ENCODE results near the gene C17orf113. TPM values are rescaled to one million over a fixed set of nuclear protein-coding genes. Genes with fewer than 3 reads are reported as not detected.

The C17orf113 gene
- total RNA-seq, 2 donors from 2014 or later = 0.21 to 0.54 TPM

DNA sequence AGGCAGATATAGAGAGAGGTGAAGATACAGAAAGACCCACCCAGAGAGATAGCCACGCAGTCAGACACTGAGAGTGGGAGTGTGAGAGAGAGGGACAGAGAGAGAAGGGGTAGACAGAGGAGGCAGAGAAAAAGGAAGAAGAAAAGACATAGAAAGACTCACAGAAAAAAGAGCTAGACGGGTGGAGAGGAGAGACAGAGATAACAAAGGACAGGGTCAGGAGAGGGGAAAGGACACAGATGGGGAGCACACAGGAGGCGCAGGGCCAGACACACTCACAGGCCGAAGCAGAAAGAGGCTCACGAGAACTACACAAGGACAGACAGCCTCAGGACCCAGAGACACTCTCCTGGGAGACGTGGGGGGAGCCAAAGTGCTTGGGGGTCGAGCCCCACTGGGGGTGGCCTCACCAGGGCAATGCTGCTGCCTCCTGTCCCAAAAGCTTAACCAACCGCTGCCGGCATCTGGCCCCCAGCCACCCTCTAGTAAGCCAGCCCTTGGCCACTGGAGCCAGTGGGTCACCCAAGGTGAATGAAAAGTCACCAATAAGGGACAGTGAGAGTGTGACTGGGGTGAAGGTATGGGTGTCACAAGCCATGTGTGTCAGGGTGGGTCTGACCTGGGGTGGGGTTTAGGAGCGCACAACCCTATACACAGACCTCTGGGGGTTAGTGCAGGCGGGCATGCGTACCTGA lies 44.1 kb upstream of the C17orf113 start:
- TF ChIP-seq, protein P1, sequence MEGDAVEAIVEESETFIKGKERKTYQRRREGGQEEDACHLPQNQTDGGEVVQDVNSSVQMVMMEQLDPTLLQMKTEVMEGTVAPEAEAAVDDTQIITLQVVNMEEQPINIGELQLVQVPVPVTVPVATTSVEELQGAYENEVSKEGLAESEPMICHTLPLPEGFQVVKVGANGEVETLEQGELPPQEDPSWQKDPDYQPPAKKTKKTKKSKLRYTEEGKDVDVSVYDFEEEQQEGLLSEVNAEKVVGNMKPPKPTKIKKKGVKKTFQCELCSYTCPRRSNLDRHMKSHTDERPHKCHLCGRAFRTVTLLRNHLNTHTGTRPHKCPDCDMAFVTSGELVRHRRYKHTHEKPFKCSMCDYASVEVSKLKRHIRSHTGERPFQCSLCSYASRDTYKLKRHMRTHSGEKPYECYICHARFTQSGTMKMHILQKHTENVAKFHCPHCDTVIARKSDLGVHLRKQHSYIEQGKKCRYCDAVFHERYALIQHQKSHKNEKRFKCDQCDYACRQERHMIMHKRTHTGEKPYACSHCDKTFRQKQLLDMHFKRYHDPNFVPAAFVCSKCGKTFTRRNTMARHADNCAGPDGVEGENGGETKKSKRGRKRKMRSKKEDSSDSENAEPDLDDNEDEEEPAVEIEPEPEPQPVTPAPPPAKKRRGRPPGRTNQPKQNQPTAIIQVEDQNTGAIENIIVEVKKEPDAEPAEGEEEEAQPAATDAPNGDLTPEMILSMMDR (IDR thresholded peaks at IDR 0.05) = no peak
- no peak overlapping the region for H3K4me3 ChIP-seq
- ATAC-seq (ENCODE audit: insufficient number of reproducible peaks, low FRiP score, low read depth) (no peak), DNase-seq (ENCODE audit: low spot score) (no peak)
- H3K36me3 ChIP-seq = no peaks in the 10 kb centered on the region
- no peaks in the 10 kb centered on the region for H3K9me3 ChIP-seq
- peaks cover 7% of the 10 kb centered on the region for H3K27me3 ChIP-seq (replicated peaks; ENCODE audit: insufficient read depth)
- H3K4me1 ChIP-seq (ENCODE audit: control insufficient read depth in 1 of 2, low read depth in 2 of 2) = peaks cover 3 to 4% of the 10 kb centered on the region in 2 donors
- H3K27ac ChIP-seq = no peak overlapping the region

DNA sequence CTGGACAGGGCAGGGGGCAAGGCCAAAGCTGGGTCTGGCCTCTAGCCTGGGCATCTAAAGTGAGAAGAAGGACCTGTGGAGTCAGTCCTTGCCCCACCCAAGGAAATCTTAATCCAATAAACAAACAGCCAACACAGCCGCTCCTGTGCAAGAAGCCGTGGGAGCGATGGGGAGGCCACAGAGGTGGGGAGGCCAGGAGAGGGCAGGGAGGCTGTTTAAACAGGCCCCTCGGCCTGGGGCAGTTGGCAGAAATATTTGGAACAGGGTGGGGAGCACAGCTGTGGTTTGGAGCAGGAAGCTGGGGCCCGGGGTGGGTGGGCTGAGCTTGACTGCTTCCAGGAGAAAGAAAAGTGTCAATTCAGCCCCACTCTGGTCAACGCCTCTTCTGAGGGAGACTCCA lies 42.5 kb upstream of the C17orf113 start:
- no peaks in the 10 kb centered on the region for H3K36me3 ChIP-seq
- no peak for DNase-seq (ENCODE audit: low spot score)
- peaks cover 6% of the 10 kb centered on the region for H3K27me3 ChIP-seq (replicated peaks; ENCODE audit: insufficient read depth)
- no peak overlapping the region for H3K4me3 ChIP-seq
- ATAC-seq (ENCODE audit: insufficient number of reproducible peaks, low FRiP score, low read depth) = no peak
- TF ChIP-seq, protein P1 (IDR thresholded peaks at IDR 0.05) = no peak
- no peak overlapping the region for H3K27ac ChIP-seq
- no peaks in the 10 kb centered on the region for H3K9me3 ChIP-seq
- peaks cover under 1 to 1% of the 10 kb centered on the region in 2 donors for H3K4me1 ChIP-seq (ENCODE audit: control insufficient read depth in 1 of 2, low read depth in 2 of 2)

DNA sequence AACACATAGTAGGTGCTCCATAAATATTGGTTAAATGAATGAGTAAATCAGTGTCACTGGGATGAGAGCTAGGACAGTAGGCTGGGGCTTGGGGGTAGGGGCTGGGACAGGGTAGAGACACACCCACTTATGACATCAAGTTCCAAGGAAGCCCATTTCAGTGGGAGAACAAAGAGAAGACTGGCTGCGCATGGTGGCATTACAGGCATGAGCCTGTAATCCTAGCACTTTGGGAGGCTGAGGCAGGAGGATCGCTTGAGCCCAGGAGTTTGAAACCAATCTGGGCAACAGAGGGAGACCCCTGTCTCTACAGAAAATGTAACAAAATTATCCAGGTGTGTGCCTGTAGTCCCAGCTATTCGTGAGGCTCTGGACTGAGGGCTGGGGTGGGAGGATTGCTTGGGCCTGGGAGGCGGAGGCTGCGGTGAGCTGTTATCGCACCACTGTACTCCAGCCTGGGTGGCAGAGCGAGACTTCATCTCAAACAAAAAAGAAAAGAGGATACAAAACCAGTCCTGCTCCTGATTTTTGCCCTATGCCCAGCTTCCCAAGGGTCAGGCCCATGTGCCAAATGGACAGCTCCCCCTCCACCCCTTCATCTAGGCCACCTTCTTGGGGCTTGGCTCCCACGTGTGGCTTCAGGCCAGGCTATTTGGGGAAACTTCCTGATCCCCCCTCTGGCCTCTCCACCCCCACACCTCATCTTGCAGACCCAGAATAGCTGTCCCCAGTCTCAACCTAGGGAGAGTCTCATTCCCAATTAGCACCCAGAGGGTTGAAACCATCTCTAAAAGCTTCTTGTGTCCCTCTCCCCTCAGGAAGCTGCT lies 40.8 kb upstream of the C17orf113 start:
- H3K36me3 ChIP-seq = no peaks in the 10 kb centered on the region
- no peaks in the 10 kb centered on the region for H3K27me3 ChIP-seq (replicated peaks; ENCODE audit: insufficient read depth)
- no peaks in the 10 kb centered on the region for H3K4me1 ChIP-seq (ENCODE audit: control insufficient read depth in 1 of 2, low read depth in 2 of 2)
- TF ChIP-seq, protein P1 (IDR thresholded peaks at IDR 0.05) = no peak
- no peaks in the 10 kb centered on the region for H3K9me3 ChIP-seq
- H3K27ac ChIP-seq = no peak overlapping the region
- ATAC-seq (ENCODE audit: insufficient number of reproducible peaks, low FRiP score, low read depth) (no peak), DNase-seq (ENCODE audit: low spot score) (no peak)
- H3K4me3 ChIP-seq = no peak overlapping the region

DNA sequence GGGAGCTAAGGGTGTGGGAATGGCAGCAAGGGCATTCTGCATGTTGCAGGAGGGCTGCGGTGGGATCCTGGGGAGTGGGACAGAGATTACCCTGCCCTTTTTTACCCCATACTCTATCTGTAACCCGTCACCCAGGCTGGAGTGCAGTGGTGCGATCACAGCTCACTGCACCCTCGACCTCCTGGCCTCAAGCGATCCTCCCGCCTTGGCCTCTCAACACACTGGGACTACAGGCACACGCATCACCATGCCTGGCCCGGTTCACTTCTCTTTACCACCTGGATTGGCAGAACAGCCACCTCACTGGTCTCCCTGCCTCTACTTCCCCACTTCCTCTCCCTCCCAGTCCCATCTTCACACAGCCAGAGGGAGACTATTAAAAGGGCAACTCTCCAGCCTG lies 38.3 kb upstream of the C17orf113 start:
- Histone ChIP-seq H3K27ac (no peak overlapping the region), H3K9me3 (no peaks in the 10 kb centered on the region)
- ATAC-seq (ENCODE audit: insufficient number of reproducible peaks, low FRiP score, low read depth) = no peak

More for the DNA sequence above, 38.3 kb upstream of the C17orf113 start:
- no peak overlapping the region for H3K4me3 ChIP-seq
- H3K36me3 ChIP-seq = no peaks in the 10 kb centered on the region
- DNase-seq (ENCODE audit: low spot score) = no peak
- no peaks in the 10 kb centered on the region for H3K4me1 ChIP-seq (ENCODE audit: control insufficient read depth in 1 of 2, low read depth in 2 of 2)
- TF ChIP-seq, protein P1 (IDR thresholded peaks at IDR 0.05) = no peak
- no peaks in the 10 kb centered on the region for H3K27me3 ChIP-seq (replicated peaks; ENCODE audit: insufficient read depth)
